Activated naive CD8-positive, alpha-beta T cell treated with anti-CD3 and anti-CD28 coated beads for 36 hours (primary cell): ENCODE data around the gene PDE4D. TPM values are rescaled to one million over a fixed set of nuclear protein-coding genes. Genes with fewer than 3 reads are reported as not detected.

Source experiments
- DNase-seq: peaks from one replicate; pipeline ENCODE4 v3.0.0; 2021
- H3K27ac Mint-ChIP-seq: one replicate; pipeline ENCODE4 v1.8.0; 2022; ENCODE audit warnings: mild to moderate bottlenecking, moderate library complexity, mixed read lengths
- H3K27me3 Mint-ChIP-seq: one replicate; pipeline ENCODE4 v1.8.0; 2022; ENCODE audit warnings: mild to moderate bottlenecking, mixed read lengths
- H3K36me3 Mint-ChIP-seq: one replicate; pipeline ENCODE4 v1.8.0; 2021; ENCODE audit warnings: mild to moderate bottlenecking, mixed read lengths
- H3K4me1 Mint-ChIP-seq: one replicate; pipeline ENCODE4 v1.8.0; 2021; ENCODE audit warnings: mixed read lengths
- H3K4me3 Mint-ChIP-seq: one replicate; pipeline ENCODE4 v1.8.0; 2022; ENCODE audit warnings: mild to moderate bottlenecking, moderate library complexity, mixed read lengths
- H3K9me3 Mint-ChIP-seq: one replicate; pipeline ENCODE4 v1.8.0; 2022; ENCODE audit warnings: mixed read lengths
- total RNA-seq, 2 experiments: library from RNA; stranded (reverse); gene quantifications; one replicate each; pipeline ENCODE4 v1.2.3, GENCODE V29; 2021

The PDE4D gene
- total RNA-seq, 2 experiments from 2014 or later: 40.7 TPM

- DNase-seq: no peak
- Mint-ChIP-seq H3K9me3 (peaks cover 8% of the 10 kb centered on the region), H3K27ac (no peak overlapping the region), H3K36me3 (no peaks in the 10 kb centered on the region), H3K27me3 (no peaks in the 10 kb centered on the region), H3K4me1 (no peaks in the 10 kb centered on the region), H3K4me3 (no peak overlapping the region)
Measured at GRCh38 chr5:59709346-59709821, 184.1 kb downstream of the PDE4D start.

- no peak for DNase-seq
- Mint-ChIP-seq H3K4me1 (no peaks in the 10 kb centered on the region), H3K27ac (no peak overlapping the region), H3K9me3 (no peaks in the 10 kb centered on the region), H3K27me3 (no peaks in the 10 kb centered on the region), H3K4me3 (no peak overlapping the region), H3K36me3 (no peaks in the 10 kb centered on the region)
Measured at GRCh38 chr5:59704936-59705335, 188.6 kb downstream of the PDE4D start.

- H3K27me3 Mint-ChIP-seq: no peaks in the 10 kb centered on the region
- no peaks in the 10 kb centered on the region for H3K36me3 Mint-ChIP-seq
- no peak for DNase-seq
- H3K4me3 Mint-ChIP-seq: no peak overlapping the region
- H3K9me3 Mint-ChIP-seq: no peaks in the 10 kb centered on the region
- no peaks in the 10 kb centered on the region for H3K4me1 Mint-ChIP-seq
- H3K27ac Mint-ChIP-seq: no peak overlapping the region
Measured at GRCh38 chr5:59703789-59704188, 189.7 kb downstream of the PDE4D start.

- H3K27ac Mint-ChIP-seq: no peak overlapping the region
- no peak overlapping the region for H3K4me3 Mint-ChIP-seq
- no peaks in the 10 kb centered on the region for H3K36me3 Mint-ChIP-seq
- H3K27me3 Mint-ChIP-seq: no peaks in the 10 kb centered on the region
- no peaks in the 10 kb centered on the region for H3K9me3 Mint-ChIP-seq
- no peaks in the 10 kb centered on the region for H3K4me1 Mint-ChIP-seq
- no peak for DNase-seq
Measured at GRCh38 chr5:59698207-59699178, 195.0 kb downstream of the PDE4D start.

- Mint-ChIP-seq H3K27me3 (no peaks in the 10 kb centered on the region), H3K36me3 (no peaks in the 10 kb centered on the region), H3K4me1 (no peaks in the 10 kb centered on the region), H3K9me3 (peaks cover 8% of the 10 kb centered on the region), H3K27ac (no peak overlapping the region), H3K4me3 (no peak overlapping the region)
- DNase-seq: no peak
Measured at GRCh38 chr5:59694411-59694810, 199.1 kb downstream of the PDE4D start.

GRCh38 chr5:59693492-59694309 is 199.8 kb downstream of the PDE4D start:
- Mint-ChIP-seq H3K27me3 (no peaks in the 10 kb centered on the region), H3K27ac (no peak overlapping the region), H3K9me3 (peaks cover 8% of the 10 kb centered on the region), H3K36me3 (no peaks in the 10 kb centered on the region), H3K4me3 (no peak overlapping the region), H3K4me1 (no peaks in the 10 kb centered on the region)
- DNase-seq: no peak

- Mint-ChIP-seq H3K9me3 (peaks cover 8% of the 10 kb centered on the region), H3K27ac (no peak overlapping the region), H3K4me3 (no peak overlapping the region)
Measured at GRCh38 chr5:59685793-59686192, 207.7 kb downstream of the PDE4D start.

GRCh38 chr5:59685191-59685530 is 208.4 kb downstream of the PDE4D start:
- H3K27me3 Mint-ChIP-seq: no peaks in the 10 kb centered on the region
- peaks cover 4% of the 10 kb centered on the region for H3K9me3 Mint-ChIP-seq

More at GRCh38 chr5:59685793-59686192, 207.7 kb downstream of the PDE4D start:
- Mint-ChIP-seq H3K27me3 (no peaks in the 10 kb centered on the region), H3K36me3 (no peaks in the 10 kb centered on the region), H3K4me1 (no peaks in the 10 kb centered on the region)
- no peak for DNase-seq

GRCh38 chr5:59684388-59685190 is 208.9 kb downstream of the PDE4D start:
- Mint-ChIP-seq H3K27me3 (no peaks in the 10 kb centered on the region), H3K9me3 (no peaks in the 10 kb centered on the region), H3K36me3 (no peaks in the 10 kb centered on the region), H3K4me1 (no peaks in the 10 kb centered on the region), H3K4me3 (no peak overlapping the region), H3K27ac (no peak overlapping the region)
- no peak for DNase-seq

More at GRCh38 chr5:59685191-59685530, 208.4 kb downstream of the PDE4D start:
- Mint-ChIP-seq H3K36me3 (no peaks in the 10 kb centered on the region), H3K4me1 (no peaks in the 10 kb centered on the region), H3K4me3 (no peak overlapping the region), H3K27ac (no peak overlapping the region)
- no peak for DNase-seq

GRCh38 chr5:59683311-59683710 is 210.2 kb downstream of the PDE4D start:
- H3K36me3 Mint-ChIP-seq: no peaks in the 10 kb centered on the region
- no peak overlapping the region for H3K4me3 Mint-ChIP-seq
- H3K27me3 Mint-ChIP-seq: no peaks in the 10 kb centered on the region
- DNase-seq: no peak
- no peaks in the 10 kb centered on the region for H3K4me1 Mint-ChIP-seq
- H3K9me3 Mint-ChIP-seq: no peaks in the 10 kb centered on the region
- no peak overlapping the region for H3K27ac Mint-ChIP-seq

GRCh38 chr5:59682542-59682941 is 211.0 kb downstream of the PDE4D start:
- H3K36me3 Mint-ChIP-seq: no peaks in the 10 kb centered on the region
- H3K4me1 Mint-ChIP-seq: no peaks in the 10 kb centered on the region
- H3K9me3 Mint-ChIP-seq: no peaks in the 10 kb centered on the region
- H3K27me3 Mint-ChIP-seq: no peaks in the 10 kb centered on the region
- no peak for DNase-seq
- H3K27ac Mint-ChIP-seq: no peak overlapping the region
- no peak overlapping the region for H3K4me3 Mint-ChIP-seq

GRCh38 chr5:59678943-59679342 is 214.6 kb downstream of the PDE4D start:
- Mint-ChIP-seq H3K9me3 (no peaks in the 10 kb centered on the region), H3K4me3 (no peak overlapping the region), H3K27ac (no peak overlapping the region), H3K4me1 (no peaks in the 10 kb centered on the region), H3K36me3 (no peaks in the 10 kb centered on the region), H3K27me3 (peaks cover 6% of the 10 kb centered on the region)
- no peak for DNase-seq

GRCh38 chr5:59674763-59675162 is 218.8 kb downstream of the PDE4D start:
- Mint-ChIP-seq H3K4me3 (no peak overlapping the region), H3K27ac (no peak overlapping the region), H3K4me1 (no peaks in the 10 kb centered on the region), H3K36me3 (no peaks in the 10 kb centered on the region), H3K27me3 (peaks cover 13% of the 10 kb centered on the region), H3K9me3 (no peaks in the 10 kb centered on the region)
- no peak for DNase-seq

GRCh38 chr5:59673438-59674058 is 220.0 kb downstream of the PDE4D start:
- no peak overlapping the region for H3K4me3 Mint-ChIP-seq
- H3K27me3 Mint-ChIP-seq: peaks cover 15% of the 10 kb centered on the region
- no peaks in the 10 kb centered on the region for H3K4me1 Mint-ChIP-seq
- H3K36me3 Mint-ChIP-seq: no peaks in the 10 kb centered on the region
- H3K9me3 Mint-ChIP-seq: no peaks in the 10 kb centered on the region
- no peak for DNase-seq
- H3K27ac Mint-ChIP-seq: no peak overlapping the region
